GM23338 (cell line): ENCODE results near the gene USP48. TPM values are rescaled to one million over a fixed set of nuclear protein-coding genes. Genes with fewer than 3 reads are reported as not detected.

Experiments
- ATAC-seq: fragments of 200-7000 bp; cut with Tn5 transposase; 3 replicates; pipeline ENCODE4 v1.9.1; 2020
- DNase-seq: peaks from one replicate; pipeline ENCODE4 v3.0.0-alpha.2; 2015; ENCODE audit warnings: low spot score
- H2AFZ ChIP-seq: fragments of 200-600 bp; sonication (generic); 2 replicates; pipeline ENCODE4 v1.8.0; 2016; ENCODE audit warnings: antibody characterized with exemption, mild to moderate bottlenecking, moderate library complexity
- H3F3A ChIP-seq: fragments of 200-600 bp; sonication (generic); replicated peaks from 2 replicates; pipeline ENCODE4 v1.8.0; 2017; ENCODE audit warnings: antibody characterized with exemption, mixed run types, low read depth
- H3K27ac ChIP-seq: fragments of 200-600 bp; sonication (generic); 2 replicates; pipeline ENCODE4 v1.6.1; 2016; ENCODE audit warnings: low read depth
- H3K27me3 ChIP-seq: fragments of 200-600 bp; sonication (generic); 2 replicates; pipeline ENCODE4 v1.8.0; 2016; ENCODE audit warnings: mild to moderate bottlenecking, mixed run types, moderate library complexity; ENCODE audit not compliant: insufficient read depth
- H3K36me3 ChIP-seq: fragments of 200-600 bp; sonication (generic); 2 replicates; pipeline ENCODE4 v1.8.0; 2016; ENCODE audit warnings: mild to moderate bottlenecking; ENCODE audit not compliant: insufficient read depth
- H3K4me1 ChIP-seq: fragments of 200-600 bp; sonication (generic); 2 replicates; pipeline ENCODE4 v1.8.0; 2016; ENCODE audit warnings: mild to moderate bottlenecking, moderate library complexity; ENCODE audit not compliant: insufficient read depth
- H3K4me2 ChIP-seq: fragments of 200-600 bp; sonication (generic); 2 replicates; pipeline ENCODE4 v1.7.1; 2017; ENCODE audit warnings: mixed run types
- H3K4me3 ChIP-seq: fragments of 200-600 bp; sonication (generic); 2 replicates; pipeline ENCODE4 v1.6.1; 2016; ENCODE audit warnings: mixed run types
- H3K79me2 ChIP-seq: fragments of 200-600 bp; sonication (generic); replicated peaks from 2 replicates; pipeline ENCODE4 v1.8.0; 2017; ENCODE audit warnings: mild to moderate bottlenecking; ENCODE audit not compliant: insufficient read depth
- H3K9me2 ChIP-seq: fragments of 200-600 bp; sonication (generic); 2 replicates; pipeline ENCODE4 v1.8.0; 2017; ENCODE audit not compliant: insufficient read depth
- H4K20me1 ChIP-seq: fragments of 200-600 bp; sonication (generic); replicated peaks from 2 replicates; pipeline ENCODE4 v1.8.0; 2017; ENCODE audit warnings: mild to moderate bottlenecking; ENCODE audit not compliant: insufficient read depth
- H3K27ac Mint-ChIP-seq: 2 replicates; pipeline ENCODE4 v1.8.0; 2020; ENCODE audit warnings: inconsistent platforms, mild to moderate bottlenecking, moderate library complexity, mixed read lengths
- H3K27me3 Mint-ChIP-seq: 3 replicates; pipeline ENCODE4 v1.8.0; 2022; ENCODE audit warnings: low read depth, mild to moderate bottlenecking, moderate library complexity, mixed read lengths, inconsistent platforms; ENCODE audit not compliant: insufficient read depth, poor library complexity
- H3K36me3 Mint-ChIP-seq: 3 replicates; pipeline ENCODE4 v1.8.0; 2021; ENCODE audit warnings: low read depth, mild to moderate bottlenecking, inconsistent platforms, moderate library complexity, mixed read lengths
- H3K4me1 Mint-ChIP-seq: 3 replicates; pipeline ENCODE4 v1.8.0; 2020; ENCODE audit warnings: mild to moderate bottlenecking, inconsistent platforms, mixed read lengths
- H3K4me3 Mint-ChIP-seq: 3 replicates; pipeline ENCODE4 v1.8.0; 2021; ENCODE audit warnings: moderate library complexity, mild to moderate bottlenecking, inconsistent platforms, mixed read lengths
- H3K9me3 Mint-ChIP-seq: 3 replicates; pipeline ENCODE4 v1.8.0; 2020; ENCODE audit warnings: moderate library complexity, mild to moderate bottlenecking, inconsistent platforms, mixed read lengths
- EZH2 ChIP-seq: fragments of 200-600 bp; sonication (generic); IDR thresholded peaks from one replicate; pipeline ENCODE4 v1.8.0; 2017; ENCODE audit warnings: antibody characterized with exemption, mild to moderate bottlenecking, low read depth; ENCODE audit not compliant: unreplicated experiment
- EZH2phosphoT487 ChIP-seq: fragments of 200-600 bp; sonication (generic); IDR thresholded peaks from one replicate; pipeline ENCODE4 v1.8.1; 2018; ENCODE audit warnings: antibody characterized with exemption; ENCODE audit not compliant: unreplicated experiment
- ZNF114 ChIP-seq: fragments of 250-450 bp; sonication (Bioruptor Pico); IDR thresholded peaks from 2 replicates; pipeline ENCODE4 v1.5.0; 2020; ENCODE audit warnings: mild to moderate bottlenecking, moderate library complexity
- polyA plus RNA-seq: library from polyadenylated mRNA; unstranded; fragments of >200 nt; fragmentation: Nextera tagmentation; extraction: Ambion mirVana; gene quantifications from 2 replicates; pipeline ENCODE4 v1.2.1, GENCODE V29; 2016
- total RNA-seq: library from RNA; depleted of rRNA; stranded (reverse); fragments of >200 nt; shearing (Covaris generic); gene quantifications from 2 replicates; pipeline ENCODE4 v1.2.3, GENCODE V29; 2014
- TF ChIP-seq, protein P1 (sequence below), 2 experiments: fragments of 200-600 bp in 1 of 2; sonication (generic) in 1 of 2; conservative IDR thresholded peaks; 2 replicates each; pipeline versions ENCODE4 v1.5.1 to v1.6.1; 2016 to 2017; ENCODE audit warnings: antibody characterized with exemption in 2 of 2, low read depth in 2 of 2, mild to moderate bottlenecking in 2 of 2, moderate library complexity in 1 of 2
- TF ChIP-seq, protein P2 (sequence below): IDR thresholded peaks from one replicate; pipeline ENCODE4 v1.6.1; 2018; ENCODE audit warnings: antibody characterized with exemption; ENCODE audit not compliant: unreplicated experiment
- TF ChIP-seq, protein P3 (sequence below): fragments of 250-450 bp; sonication (Bioruptor Pico); IDR thresholded peaks from 2 replicates; pipeline ENCODE4 v1.5.0; 2020; ENCODE audit warnings: mild to moderate bottlenecking, moderate library complexity

The USP48 gene
- total and polyA plus RNA-seq, 2 experiments from 2014 or later, result 85.9 to 151 TPM

DNA sequence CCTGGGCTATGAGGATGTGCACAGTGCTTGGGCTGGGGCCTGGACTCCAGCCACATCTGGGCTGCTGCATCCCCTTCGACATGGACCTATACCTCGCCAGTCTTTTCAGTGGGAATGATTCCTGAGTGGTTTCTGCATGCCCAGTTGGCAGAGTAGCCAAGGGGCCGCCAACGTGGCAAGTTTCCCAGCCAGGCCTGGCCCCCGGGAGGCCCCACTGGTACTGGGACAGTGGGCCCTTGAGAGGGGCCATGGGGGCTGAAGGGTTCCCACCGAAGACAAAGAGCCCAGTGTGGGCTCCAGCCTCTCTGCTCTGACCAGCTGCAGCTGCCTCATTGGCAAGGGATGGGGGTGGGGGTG, 129.2 kb downstream of the USP48 start:
- H3K36me3 Mint-ChIP-seq, result no peaks in the 10 kb centered on the region
- no peak overlapping the region for H3K27ac ChIP-seq
- H4K20me1 ChIP-seq, result no peaks in the 10 kb centered on the region
- no peaks in the 10 kb centered on the region for H3K9me2 ChIP-seq
- no peak overlapping the region for H3K4me3 Mint-ChIP-seq
- no peak overlapping the region for H2AFZ ChIP-seq
- peaks cover 11% of the 10 kb centered on the region for H3F3A ChIP-seq
- H3K27ac Mint-ChIP-seq, result no peak overlapping the region
- H3K27me3 Mint-ChIP-seq, result peaks cover 26% of the 10 kb centered on the region
- peaks cover 12% of the 10 kb centered on the region for H3K4me1 Mint-ChIP-seq
- H3K27me3 ChIP-seq, result peaks cover 12% of the 10 kb centered on the region; the same call in 1 of the 2 replicates
- H3K4me3 ChIP-seq, result no peak overlapping the region
- DNase-seq (no peak), ATAC-seq (no peak)
- no peaks in the 10 kb centered on the region for H3K9me3 Mint-ChIP-seq
- no peaks in the 10 kb centered on the region for H3K79me2 ChIP-seq
- no peak overlapping the region for H3K4me2 ChIP-seq
- H3K36me3 ChIP-seq, result no peaks in the 10 kb centered on the region
- H3K4me1 ChIP-seq, result no peaks in the 10 kb centered on the region; the same call in 1 of the 2 replicates
- TF ChIP-seq EZH2phosphoT487 (no peak), EZH2 (no peak), ZNF114 (CRISPR knock-in tag) (no peak)
- TF ChIP-seq, protein P1, sequence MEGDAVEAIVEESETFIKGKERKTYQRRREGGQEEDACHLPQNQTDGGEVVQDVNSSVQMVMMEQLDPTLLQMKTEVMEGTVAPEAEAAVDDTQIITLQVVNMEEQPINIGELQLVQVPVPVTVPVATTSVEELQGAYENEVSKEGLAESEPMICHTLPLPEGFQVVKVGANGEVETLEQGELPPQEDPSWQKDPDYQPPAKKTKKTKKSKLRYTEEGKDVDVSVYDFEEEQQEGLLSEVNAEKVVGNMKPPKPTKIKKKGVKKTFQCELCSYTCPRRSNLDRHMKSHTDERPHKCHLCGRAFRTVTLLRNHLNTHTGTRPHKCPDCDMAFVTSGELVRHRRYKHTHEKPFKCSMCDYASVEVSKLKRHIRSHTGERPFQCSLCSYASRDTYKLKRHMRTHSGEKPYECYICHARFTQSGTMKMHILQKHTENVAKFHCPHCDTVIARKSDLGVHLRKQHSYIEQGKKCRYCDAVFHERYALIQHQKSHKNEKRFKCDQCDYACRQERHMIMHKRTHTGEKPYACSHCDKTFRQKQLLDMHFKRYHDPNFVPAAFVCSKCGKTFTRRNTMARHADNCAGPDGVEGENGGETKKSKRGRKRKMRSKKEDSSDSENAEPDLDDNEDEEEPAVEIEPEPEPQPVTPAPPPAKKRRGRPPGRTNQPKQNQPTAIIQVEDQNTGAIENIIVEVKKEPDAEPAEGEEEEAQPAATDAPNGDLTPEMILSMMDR (conservative IDR thresholded peaks at IDR 0.05; ENCODE audit: low read depth in 2 of 2), result no peak
- TF ChIP-seq, protein P2, sequence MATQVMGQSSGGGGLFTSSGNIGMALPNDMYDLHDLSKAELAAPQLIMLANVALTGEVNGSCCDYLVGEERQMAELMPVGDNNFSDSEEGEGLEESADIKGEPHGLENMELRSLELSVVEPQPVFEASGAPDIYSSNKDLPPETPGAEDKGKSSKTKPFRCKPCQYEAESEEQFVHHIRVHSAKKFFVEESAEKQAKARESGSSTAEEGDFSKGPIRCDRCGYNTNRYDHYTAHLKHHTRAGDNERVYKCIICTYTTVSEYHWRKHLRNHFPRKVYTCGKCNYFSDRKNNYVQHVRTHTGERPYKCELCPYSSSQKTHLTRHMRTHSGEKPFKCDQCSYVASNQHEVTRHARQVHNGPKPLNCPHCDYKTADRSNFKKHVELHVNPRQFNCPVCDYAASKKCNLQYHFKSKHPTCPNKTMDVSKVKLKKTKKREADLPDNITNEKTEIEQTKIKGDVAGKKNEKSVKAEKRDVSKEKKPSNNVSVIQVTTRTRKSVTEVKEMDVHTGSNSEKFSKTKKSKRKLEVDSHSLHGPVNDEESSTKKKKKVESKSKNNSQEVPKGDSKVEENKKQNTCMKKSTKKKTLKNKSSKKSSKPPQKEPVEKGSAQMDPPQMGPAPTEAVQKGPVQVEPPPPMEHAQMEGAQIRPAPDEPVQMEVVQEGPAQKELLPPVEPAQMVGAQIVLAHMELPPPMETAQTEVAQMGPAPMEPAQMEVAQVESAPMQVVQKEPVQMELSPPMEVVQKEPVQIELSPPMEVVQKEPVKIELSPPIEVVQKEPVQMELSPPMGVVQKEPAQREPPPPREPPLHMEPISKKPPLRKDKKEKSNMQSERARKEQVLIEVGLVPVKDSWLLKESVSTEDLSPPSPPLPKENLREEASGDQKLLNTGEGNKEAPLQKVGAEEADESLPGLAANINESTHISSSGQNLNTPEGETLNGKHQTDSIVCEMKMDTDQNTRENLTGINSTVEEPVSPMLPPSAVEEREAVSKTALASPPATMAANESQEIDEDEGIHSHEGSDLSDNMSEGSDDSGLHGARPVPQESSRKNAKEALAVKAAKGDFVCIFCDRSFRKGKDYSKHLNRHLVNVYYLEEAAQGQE, result no peak
- TF ChIP-seq, protein P3, sequence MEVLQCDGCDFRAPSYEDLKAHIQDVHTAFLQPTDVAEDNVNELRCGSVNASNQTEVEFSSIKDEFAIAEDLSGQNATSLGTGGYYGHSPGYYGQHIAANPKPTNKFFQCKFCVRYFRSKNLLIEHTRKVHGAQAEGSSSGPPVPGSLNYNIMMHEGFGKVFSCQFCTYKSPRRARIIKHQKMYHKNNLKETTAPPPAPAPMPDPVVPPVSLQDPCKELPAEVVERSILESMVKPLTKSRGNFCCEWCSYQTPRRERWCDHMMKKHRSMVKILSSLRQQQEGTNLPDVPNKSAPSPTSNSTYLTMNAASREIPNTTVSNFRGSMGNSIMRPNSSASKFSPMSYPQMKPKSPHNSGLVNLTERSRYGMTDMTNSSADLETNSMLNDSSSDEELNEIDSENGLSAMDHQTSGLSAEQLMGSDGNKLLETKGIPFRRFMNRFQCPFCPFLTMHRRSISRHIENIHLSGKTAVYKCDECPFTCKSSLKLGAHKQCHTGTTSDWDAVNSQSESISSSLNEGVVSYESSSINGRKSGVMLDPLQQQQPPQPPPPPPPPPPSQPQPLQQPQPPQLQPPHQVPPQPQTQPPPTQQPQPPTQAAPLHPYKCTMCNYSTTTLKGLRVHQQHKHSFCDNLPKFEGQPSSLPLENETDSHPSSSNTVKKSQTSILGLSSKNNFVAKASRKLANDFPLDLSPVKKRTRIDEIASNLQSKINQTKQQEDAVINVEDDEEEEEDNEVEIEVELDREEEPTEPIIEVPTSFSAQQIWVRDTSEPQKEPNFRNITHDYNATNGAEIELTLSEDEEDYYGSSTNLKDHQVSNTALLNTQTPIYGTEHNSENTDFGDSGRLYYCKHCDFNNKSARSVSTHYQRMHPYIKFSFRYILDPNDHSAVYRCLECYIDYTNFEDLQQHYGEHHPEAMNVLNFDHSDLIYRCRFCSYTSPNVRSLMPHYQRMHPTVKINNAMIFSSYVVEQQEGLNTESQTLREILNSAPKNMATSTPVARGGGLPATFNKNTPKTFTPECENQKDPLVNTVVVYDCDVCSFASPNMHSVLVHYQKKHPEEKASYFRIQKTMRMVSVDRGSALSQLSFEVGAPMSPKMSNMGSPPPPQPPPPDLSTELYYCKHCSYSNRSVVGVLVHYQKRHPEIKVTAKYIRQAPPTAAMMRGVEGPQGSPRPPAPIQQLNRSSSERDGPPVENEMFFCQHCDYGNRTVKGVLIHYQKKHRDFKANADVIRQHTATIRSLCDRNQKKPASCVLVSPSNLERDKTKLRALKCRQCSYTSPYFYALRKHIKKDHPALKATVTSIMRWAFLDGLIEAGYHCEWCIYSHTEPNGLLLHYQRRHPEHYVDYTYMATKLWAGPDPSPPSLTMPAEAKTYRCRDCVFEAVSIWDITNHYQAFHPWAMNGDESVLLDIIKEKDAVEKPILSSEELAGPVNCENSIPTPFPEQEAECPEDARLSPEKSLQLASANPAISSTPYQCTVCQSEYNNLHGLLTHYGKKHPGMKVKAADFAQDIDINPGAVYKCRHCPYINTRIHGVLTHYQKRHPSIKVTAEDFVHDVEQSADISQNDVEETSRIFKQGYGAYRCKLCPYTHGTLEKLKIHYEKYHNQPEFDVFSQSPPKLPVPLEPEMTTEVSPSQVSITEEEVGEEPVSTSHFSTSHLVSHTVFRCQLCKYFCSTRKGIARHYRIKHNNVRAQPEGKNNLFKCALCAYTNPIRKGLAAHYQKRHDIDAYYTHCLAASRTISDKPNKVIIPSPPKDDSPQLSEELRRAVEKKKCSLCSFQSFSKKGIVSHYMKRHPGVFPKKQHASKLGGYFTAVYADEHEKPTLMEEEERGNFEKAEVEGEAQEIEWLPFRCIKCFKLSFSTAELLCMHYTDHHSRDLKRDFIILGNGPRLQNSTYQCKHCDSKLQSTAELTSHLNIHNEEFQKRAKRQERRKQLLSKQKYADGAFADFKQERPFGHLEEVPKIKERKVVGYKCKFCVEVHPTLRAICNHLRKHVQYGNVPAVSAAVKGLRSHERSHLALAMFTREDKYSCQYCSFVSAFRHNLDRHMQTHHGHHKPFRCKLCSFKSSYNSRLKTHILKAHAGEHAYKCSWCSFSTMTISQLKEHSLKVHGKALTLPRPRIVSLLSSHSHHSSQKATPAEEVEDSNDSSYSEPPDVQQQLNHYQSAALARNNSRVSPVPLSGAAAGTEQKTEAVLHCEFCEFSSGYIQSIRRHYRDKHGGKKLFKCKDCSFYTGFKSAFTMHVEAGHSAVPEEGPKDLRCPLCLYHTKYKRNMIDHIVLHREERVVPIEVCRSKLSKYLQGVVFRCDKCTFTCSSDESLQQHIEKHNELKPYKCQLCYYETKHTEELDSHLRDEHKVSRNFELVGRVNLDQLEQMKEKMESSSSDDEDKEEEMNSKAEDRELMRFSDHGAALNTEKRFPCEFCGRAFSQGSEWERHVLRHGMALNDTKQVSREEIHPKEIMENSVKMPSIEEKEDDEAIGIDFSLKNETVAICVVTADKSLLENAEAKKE (CRISPR knock-in tag), result no peak
